Activated CD4-positive, alpha-beta memory T cell treated with anti-CD3 and anti-CD28 coated beads, Interleukin-2, amount 10 ng/mL, durations not matched to agents 7 days and 5 days (primary cell): ENCODE measurements around the gene ERCC1. TPM values are rescaled to one million over a fixed set of nuclear protein-coding genes. Genes with fewer than 3 reads are reported as not detected.
"Not testable (repeated sequence)": the region's sequence is repeated elsewhere in the genome, so short reads cannot be mapped to it uniquely, and the experiment has no call there.

Source experiments
- CTCF ChIA-PET: fragments of 350-600 bp; sonication (Branson Sonifier 250); formaldehyde crosslinking; loops from one replicate; lab custom pipeline; 2021; ENCODE audit warnings: antibody characterized with exemption, inconsistent platforms; lab: Charles Lee
- POLR2A ChIA-PET: fragments of 350-600 bp; sonication (Branson Sonifier 250); formaldehyde crosslinking; loops from one replicate; lab custom pipeline; 2021; ENCODE audit warnings: antibody characterized with exemption; lab: Charles Lee
- DNase-seq: peaks from one replicate; pipeline ENCODE4 v3.0.0-alpha.2; 2020
- H3K27ac Mint-ChIP-seq: one replicate; pipeline ENCODE4 v1.8.0; 2021; ENCODE audit warnings: mild to moderate bottlenecking, mixed read lengths
- H3K27me3 Mint-ChIP-seq: one replicate; pipeline ENCODE4 v1.8.0; 2021; ENCODE audit warnings: mixed read lengths
- H3K36me3 Mint-ChIP-seq: one replicate; pipeline ENCODE4 v1.8.0; 2021; ENCODE audit warnings: low read depth, mixed read lengths
- H3K4me1 Mint-ChIP-seq: one replicate; pipeline ENCODE4 v1.8.0; 2021; ENCODE audit warnings: mixed read lengths
- H3K4me3 Mint-ChIP-seq: one replicate; pipeline ENCODE4 v1.8.0; 2021; ENCODE audit warnings: mild to moderate bottlenecking, mixed read lengths
- H3K9me3 Mint-ChIP-seq: one replicate; pipeline ENCODE4 v1.8.0; 2021; ENCODE audit warnings: mixed read lengths
- total RNA-seq, 2 experiments: library from RNA; stranded (reverse); gene quantifications; one replicate each; pipeline ENCODE4 v1.2.3, GENCODE V29; 2021

ERCC1 gene
- total RNA-seq, 2 experiments from 2014 or later = 59.8 to 60.6 TPM

- no peak for DNase-seq
- H3K36me3 Mint-ChIP-seq = no peaks in the 10 kb centered on the region
- H3K4me3 Mint-ChIP-seq = peak overlapping the region; percentile 59
- H3K4me1 Mint-ChIP-seq = peaks cover 46% of the 10 kb centered on the region
- no peaks in the 10 kb centered on the region for H3K9me3 Mint-ChIP-seq
- no peaks in the 10 kb centered on the region for H3K27me3 Mint-ChIP-seq
- peak overlapping the region; percentile 17 for H3K27ac Mint-ChIP-seq
- ChIA-PET CTCF (interaction anchor here (0.6 to 7.4 kb wide), 8 partner anchors 13 to 1866 kb away, joined by 3 to 311 read pairs (median 18); partner anchors contain the start of gene FOSB), POLR2A (interaction anchor here (1.0 to 2.9 kb wide), 5 partner anchors 8 to 200 kb away, joined by 4 to 73 read pairs (median 11); no protein-coding TSS in a partner anchor)
These were observed 17.3 kb upstream of the ERCC1 start for GRCh38 chr19:45440873-45441654.

- Mint-ChIP-seq H3K27me3 (no peaks in the 10 kb centered on the region), H3K4me1 (peaks cover 42% of the 10 kb centered on the region), H3K27ac (peak overlapping the region; percentile 73), H3K9me3 (no peaks in the 10 kb centered on the region), H3K4me3 (peak overlapping the region; percentile 59), H3K36me3 (no peaks in the 10 kb centered on the region)
- POLR2A ChIA-PET = interaction anchor here (1.0 to 2.9 kb wide), 11 partner anchors 9 to 201 kb away, joined by 3 to 73 read pairs (median 8); partner anchors contain the start of gene FOSB
- DNase-seq = no peak
- CTCF ChIA-PET = interaction anchor here (0.6 to 7.4 kb wide), 23 partner anchors 9 to 223 kb away, joined by 3 to 311 read pairs (median 7); partner anchors contain the start of genes FOSB and PPM1N
These were observed 16.5 kb upstream of the ERCC1 start for GRCh38 chr19:45440259-45440638.

GRCh38 chr19:45439569-45440258, 16.0 kb upstream of the ERCC1 start:
- Mint-ChIP-seq H3K36me3 (no peaks in the 10 kb centered on the region), H3K4me1 (peaks cover 36% of the 10 kb centered on the region), H3K9me3 (no peaks in the 10 kb centered on the region), H3K27ac (peak overlapping the region; percentile 73), H3K4me3 (peak overlapping the region; percentile 59), H3K27me3 (no peaks in the 10 kb centered on the region)
- peak; percentile 85 for DNase-seq
- ChIA-PET CTCF (interaction anchor here (0.6 to 7.4 kb wide), 36 partner anchors 9 to 253 kb away, joined by 3 to 311 read pairs (median 6); partner anchors contain the start of genes EML2, ERCC1, FOSB and PPM1N), POLR2A (interaction anchor here (0.6 to 2.9 kb wide), 17 partner anchors 8 to 202 kb away, joined by 3 to 73 read pairs (median 4); partner anchors contain the start of genes ERCC1 and FOSB)

GRCh38 chr19:45439190-45439568, 15.5 kb upstream of the ERCC1 start:
- no peaks in the 10 kb centered on the region for H3K36me3 Mint-ChIP-seq
- no peak overlapping the region for H3K27ac Mint-ChIP-seq
- no peak for DNase-seq
- ChIA-PET CTCF (interaction anchor here (0.6 to 7.4 kb wide), 35 partner anchors 9 to 254 kb away, joined by 3 to 311 read pairs (median 6); partner anchors contain the start of genes EML2, ERCC1, FOSB and PPM1N), POLR2A (interaction anchor here (0.6 to 2.9 kb wide), 17 partner anchors 8 to 203 kb away, joined by 3 to 73 read pairs (median 4); partner anchors contain the start of genes ERCC1 and FOSB)
- H3K4me1 Mint-ChIP-seq = peaks cover 32% of the 10 kb centered on the region
- H3K9me3 Mint-ChIP-seq = no peaks in the 10 kb centered on the region
- peak overlapping the region; percentile 52 for H3K4me3 Mint-ChIP-seq
- no peaks in the 10 kb centered on the region for H3K27me3 Mint-ChIP-seq

GRCh38 chr19:45437328-45437727, 13.6 kb upstream of the ERCC1 start:
- DNase-seq = no peak
- Mint-ChIP-seq H3K36me3 (no peaks in the 10 kb centered on the region), H3K27ac (no peak overlapping the region), H3K27me3 (no peaks in the 10 kb centered on the region), H3K9me3 (no peaks in the 10 kb centered on the region), H3K4me1 (peaks cover 16% of the 10 kb centered on the region), H3K4me3 (no peak overlapping the region)
- POLR2A ChIA-PET = interaction anchor here (1.1 kb wide), 1 partner anchor 41 kb away, joined by 5 read pairs; no protein-coding TSS in a partner anchor
- CTCF ChIA-PET = interaction anchor here (1.0 to 7.4 kb wide), 4 partner anchors 11 to 49 kb away, joined by 3 to 311 read pairs (median 52); no protein-coding TSS in a partner anchor

- H3K27ac Mint-ChIP-seq, H3K36me3 Mint-ChIP-seq, H3K4me1 Mint-ChIP-seq, POLR2A ChIA-PET, H3K9me3 Mint-ChIP-seq, DNase-seq, H3K4me3 Mint-ChIP-seq: not testable (repeated sequence)
- peaks cover 13% of the 10 kb centered on the region for H3K27me3 Mint-ChIP-seq
- CTCF ChIA-PET = interaction anchor here (0.9 to 1.2 kb wide), 2 partner anchors 36 to 46 kb away, joined by 3 to 5 read pairs; partner anchors contain the start of gene FOSB
These were observed 8.8 kb upstream of the ERCC1 start for GRCh38 chr19:45432543-45432942.

- Mint-ChIP-seq H3K27me3 (peaks cover 14% of the 10 kb centered on the region), H3K4me1 (peaks cover 12% of the 10 kb centered on the region)
- not testable (repeated sequence) for DNase-seq, H3K36me3 Mint-ChIP-seq, H3K4me3 Mint-ChIP-seq, H3K27ac Mint-ChIP-seq, H3K9me3 Mint-ChIP-seq
- CTCF ChIA-PET = interaction anchor here (1.2 to 2.3 kb wide), 2 partner anchors 9 to 54 kb away, joined by 3 to 17 read pairs; no protein-coding TSS in a partner anchor
- POLR2A ChIA-PET = interaction anchor here (1.2 to 1.7 kb wide), 2 partner anchors 8 to 54 kb away, joined by 4 read pairs; no protein-coding TSS in a partner anchor
These were observed 7.3 kb upstream of the ERCC1 start for GRCh38 chr19:45431008-45431407.

GRCh38 chr19:45429896-45430295, 6.2 kb upstream of the ERCC1 start:
- H3K36me3 Mint-ChIP-seq = not testable (repeated sequence)

GRCh38 chr19:45428384-45429231, 4.9 kb upstream of the ERCC1 start:
- Mint-ChIP-seq H3K4me3 (peak overlapping the region; percentile 54), H3K36me3 (no peaks in the 10 kb centered on the region), H3K4me1 (peaks cover 27% of the 10 kb centered on the region), H3K27ac (no peak overlapping the region), H3K27me3 (peaks cover 14% of the 10 kb centered on the region), H3K9me3 (no peaks in the 10 kb centered on the region)
- no peak for DNase-seq
- POLR2A ChIA-PET = interaction anchor here (1.1 to 1.2 kb wide), 2 partner anchors 11 to 51 kb away, joined by 3 to 4 read pairs; no protein-coding TSS in a partner anchor
- CTCF ChIA-PET = interaction anchor here (0.7 to 2.2 kb wide), 6 partner anchors 11 to 57 kb away, joined by 3 to 21 read pairs (median 9); partner anchors contain the start of gene FOSB

More at GRCh38 chr19:45429896-45430295, 6.2 kb upstream of the ERCC1 start:
- DNase-seq, H3K27ac Mint-ChIP-seq, H3K9me3 Mint-ChIP-seq, H3K4me3 Mint-ChIP-seq: not testable (repeated sequence)
- CTCF ChIA-PET = interaction anchor here (2.3 kb wide), 1 partner anchor 10 kb away, joined by 17 read pairs; no protein-coding TSS in a partner anchor
- peaks cover 14% of the 10 kb centered on the region for H3K27me3 Mint-ChIP-seq
- peaks cover 16% of the 10 kb centered on the region for H3K4me1 Mint-ChIP-seq
- POLR2A ChIA-PET = interaction anchor here (1.7 kb wide), 1 partner anchor 10 kb away, joined by 4 read pairs; no protein-coding TSS in a partner anchor

- Mint-ChIP-seq H3K4me1 (peaks cover 61% of the 10 kb centered on the region), H3K36me3 (peaks cover 15% of the 10 kb centered on the region), H3K27ac (peak overlapping the region; percentile 93), H3K9me3 (no peaks in the 10 kb centered on the region), H3K4me3 (peak overlapping the region; percentile 89), H3K27me3 (peaks cover 12% of the 10 kb centered on the region)
- ChIA-PET CTCF (interaction anchor here (2.0 to 2.8 kb wide), 3 partner anchors 15 to 61 kb away, joined by 8 to 19 read pairs (median 9); no protein-coding TSS in a partner anchor), POLR2A (interaction anchor here (1.0 to 1.9 kb wide), 7 partner anchors 15 to 71 kb away, joined by 3 to 6 read pairs (median 4); partner anchors contain the start of genes FOSB and PPP1R13L)
- peak; percentile 60 for DNase-seq
These were observed 708 bp upstream of the ERCC1 start for GRCh38 chr19:45424191-45425058.
